Caco-2 (cell line): Measurements from ENCODE around the gene NOVA2. TPM values are rescaled to one million over a fixed set of nuclear protein-coding genes. Genes with fewer than 3 reads are reported as not detected.

Experiments
- Bru-seq: library from RNA; stranded (reverse); fragments of 400-500 nt; gene quantifications from one replicate; lab custom pipeline; 2021; lab: Mats Ljungman, UMichigan
- BruChase-seq, 2 experiments: library from RNA; stranded (reverse); fragments of 400-500 nt; gene quantifications; one replicate each; lab custom pipeline; 2021; lab: Mats Ljungman, UMichigan
- BruUV-seq: library from RNA; stranded (reverse); fragments of 400-500 nt; replicated peaks from 2 replicates; lab custom pipeline; 2021; lab: Mats Ljungman, UMichigan
- CTCF ChIA-PET: fragments of 300-600 bp; sonication (Branson Sonifier 250); formaldehyde crosslinking; loops from one replicate; lab custom pipeline; 2022; ENCODE audit warnings: antibody characterized with exemption; lab: Charles Lee
- POLR2A ChIA-PET: fragments of 300-600 bp; sonication (Branson Sonifier 250); formaldehyde crosslinking; loops from one replicate; lab custom pipeline; 2022; ENCODE audit warnings: antibody characterized with exemption; lab: Charles Lee
- DNase-seq, 2 experiments: peaks; one replicate each; pipeline versions ENCODE4 v3.0.0 to v3.0.0-alpha.2; 2020 to 2022
- H3K27me3 ChIP-seq: replicated peaks from 2 replicates; pipeline ENCODE4 v1.6.0; 2011; ENCODE audit warnings: low read length; ENCODE audit not compliant: control insufficient read depth, insufficient read depth
- H3K36me3 ChIP-seq: 2 replicates; pipeline ENCODE4 v1.5.1; 2011; ENCODE audit warnings: low read length; ENCODE audit not compliant: control insufficient read depth, insufficient read depth
- H3K4me1 ChIP-seq: fragments of 250-450 bp; sonication (Bioruptor Pico); 2 replicates; pipeline ENCODE4 v1.5.1; 2020; ENCODE audit warnings: mild to moderate bottlenecking
- H3K4me3 ChIP-seq: 2 replicates; pipeline ENCODE4 v1.5.1; 2011; ENCODE audit warnings: low read depth, mild to moderate bottlenecking, control low read depth, low read length
- H3K9me3 ChIP-seq: fragments of 250-450 bp; sonication (Bioruptor Pico); 2 replicates; pipeline ENCODE4 v1.5.1; 2020; ENCODE audit warnings: mild to moderate bottlenecking, moderate library complexity
- H3K27ac Mint-ChIP-seq: one replicate; pipeline ENCODE4 v1.8.0; 2022; ENCODE audit warnings: mixed read lengths; ENCODE audit not compliant: unreplicated experiment
- H3K27me3 Mint-ChIP-seq: one replicate; pipeline ENCODE4 v1.8.0; 2022; ENCODE audit warnings: mixed read lengths; ENCODE audit not compliant: insufficient read depth, unreplicated experiment
- H3K36me3 Mint-ChIP-seq: one replicate; pipeline ENCODE4 v1.8.0; 2022; ENCODE audit warnings: mild to moderate bottlenecking, mixed read lengths; ENCODE audit not compliant: insufficient read depth, unreplicated experiment
- H3K4me1 Mint-ChIP-seq: one replicate; pipeline ENCODE4 v1.8.0; 2022; ENCODE audit warnings: low read depth, mixed read lengths; ENCODE audit not compliant: unreplicated experiment
- H3K4me3 Mint-ChIP-seq: one replicate; pipeline ENCODE4 v1.8.0; 2022; ENCODE audit warnings: mild to moderate bottlenecking, moderate library complexity, mixed read lengths; ENCODE audit not compliant: unreplicated experiment
- H3K9me3 Mint-ChIP-seq: one replicate; pipeline ENCODE4 v1.8.0; 2022; ENCODE audit warnings: mixed read lengths; ENCODE audit not compliant: unreplicated experiment
- CTCF ChIP-seq, 2 experiments: fragments of 200-600 bp in 1 of 2; IDR thresholded peaks; 1 replicate in 1 of 2; 2 replicates in 1 of 2; pipeline versions ENCODE4 v1.5.1 to v1.8.0; 2011 to 2022; ENCODE audit warnings: antibody characterized with exemption in 1 of 2, control low read depth in 1 of 2, inconsistent platforms in 1 of 2, low read depth in 1 of 2, low read length in 1 of 2, mild to moderate bottlenecking in 1 of 2, moderate library complexity in 1 of 2; ENCODE audit not compliant: insufficient read depth in 1 of 2, severe bottlenecking in 1 of 2, unreplicated experiment in 1 of 2
- intact Hi-C: fragments of 100-400 bp; cut with micrococcal nuclease; formaldehyde crosslinking; loops from one replicate; pipeline ENCODE4 v1.10.0; 2022; ENCODE audit not compliant: unreplicated experiment
- long read RNA-seq: library from polyadenylated mRNA; stranded (forward); transcript quantifications from one replicate; pipeline ENCODE4 v2.0.0, GENCODE V29; 2022
- total RNA-seq: library from RNA; stranded (reverse); gene quantifications from 2 replicates; pipeline ENCODE4 v1.2.3, GENCODE V29; 2022

Gene NOVA2, protein sequence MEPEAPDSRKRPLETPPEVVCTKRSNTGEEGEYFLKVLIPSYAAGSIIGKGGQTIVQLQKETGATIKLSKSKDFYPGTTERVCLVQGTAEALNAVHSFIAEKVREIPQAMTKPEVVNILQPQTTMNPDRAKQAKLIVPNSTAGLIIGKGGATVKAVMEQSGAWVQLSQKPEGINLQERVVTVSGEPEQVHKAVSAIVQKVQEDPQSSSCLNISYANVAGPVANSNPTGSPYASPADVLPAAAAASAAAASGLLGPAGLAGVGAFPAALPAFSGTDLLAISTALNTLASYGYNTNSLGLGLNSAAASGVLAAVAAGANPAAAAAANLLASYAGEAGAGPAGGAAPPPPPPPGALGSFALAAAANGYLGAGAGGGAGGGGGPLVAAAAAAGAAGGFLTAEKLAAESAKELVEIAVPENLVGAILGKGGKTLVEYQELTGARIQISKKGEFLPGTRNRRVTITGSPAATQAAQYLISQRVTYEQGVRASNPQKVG
- total RNA-seq (0.05 TPM in 1 of 2 replicates, not detected in the other), Bru-seq, nascent RNA (percentile 3 among the genes with signal in this experiment), BruChase-seq, experiment 1, labeled RNA remaining after a 2-hour chase (percentile 2 among the genes with signal in this experiment), BruChase-seq, experiment 2, labeled RNA remaining after a 6-hour chase (percentile 11 among the genes with signal in this experiment)
- long read RNA-seq, result 0 reads

DNA sequence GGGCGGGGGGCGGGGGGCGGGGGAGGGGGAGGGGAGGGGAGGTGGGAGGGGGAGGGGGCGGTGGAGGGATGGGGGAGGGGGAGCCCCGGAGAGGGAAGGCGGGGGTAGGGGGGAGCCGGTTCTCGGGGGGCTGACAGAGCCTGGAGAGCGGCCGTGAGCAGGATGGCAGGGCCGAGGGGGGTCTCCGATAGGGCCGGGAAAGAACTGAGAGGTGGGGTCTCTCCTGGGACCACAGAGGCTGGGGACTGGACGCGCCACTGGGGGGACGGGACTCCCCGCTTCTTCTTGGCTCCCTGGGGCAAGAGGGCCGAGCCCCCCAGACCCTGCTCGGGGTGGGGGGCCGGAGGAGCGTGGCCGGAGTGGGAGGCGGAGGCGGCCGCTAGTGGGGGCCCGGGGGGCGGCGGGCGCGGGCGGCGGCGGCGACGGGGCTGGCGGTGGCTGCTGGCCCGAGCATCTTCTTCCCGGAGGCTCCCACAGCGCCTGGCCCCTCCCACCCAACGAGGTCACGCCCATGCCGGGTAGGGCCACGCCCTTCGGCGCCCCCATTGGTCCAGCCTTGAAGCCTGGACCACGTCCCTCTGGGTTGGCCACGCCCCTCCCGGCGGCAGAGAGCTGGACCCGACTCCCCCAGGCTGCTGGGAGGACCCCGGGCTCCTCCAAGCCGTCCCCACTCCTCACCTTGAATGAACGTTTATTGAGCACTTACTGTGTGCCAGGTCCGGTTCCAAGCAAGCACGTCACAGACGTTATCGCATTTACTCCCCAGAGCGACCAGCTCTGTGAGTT lies at the start of gene NOVA2:
Gene NOVA2 (minus strand): TSS at position 313 of the 786 bp plus-strand sequence. CDS start 514 bp downstream, outside the sequence.
- Mint-ChIP-seq H3K9me3 (no peaks in the 10 kb centered on the region), H3K27me3 (peaks cover 34% of the 10 kb centered on the region), H3K27ac (no peak within 1 kb of the TSS), H3K4me3 (peak within 1 kb of the TSS; percentile 43), H3K4me1 (peaks cover 7% of the 10 kb centered on the region), H3K36me3 (no peaks in the 10 kb centered on the region)
- ChIA-PET POLR2A (no interaction called here), CTCF (interaction anchor here (1.2 kb wide), 1 partner anchor 21 kb away, joined by 4 read pairs; the partner anchor contains the start of gene CCDC61)
- Histone ChIP-seq H3K9me3 (no peaks in the 10 kb centered on the region), H3K4me3 (peak within 1 kb of the TSS; percentile 21), H3K36me3 (no peaks in the 10 kb centered on the region), H3K27me3 (no peaks in the 10 kb centered on the region), H3K4me1 (peaks cover 4% of the 10 kb centered on the region; the same call in 1 of the 2 replicates)
- BruUV-seq, result no TSS peak
- TF ChIP-seq CTCF (IDR thresholded peaks at IDR 0.05; ENCODE audit: insufficient read depth in 1 of 2, low read depth in 1 of 2, low read length in 1 of 2, severe bottlenecking in 1 of 2, unreplicated experiment in 1 of 2), result no peak
- DNase-seq, result peak; percentile 68 to 75
- intact Hi-C loops, result no loop called here

- intact Hi-C loops, result no loop called here
- no peak for DNase-seq
- Histone ChIP-seq H3K9me3 (no peaks in the 10 kb centered on the region), H3K4me3 (no peak overlapping the region), H3K4me1 (peaks cover 5% of the 10 kb centered on the region; the same call in 1 of the 2 replicates), H3K27me3 (no peaks in the 10 kb centered on the region), H3K36me3 (no peaks in the 10 kb centered on the region)
- TF ChIP-seq CTCF (IDR thresholded peaks at IDR 0.05; ENCODE audit: insufficient read depth in 1 of 2, low read depth in 1 of 2, low read length in 1 of 2, severe bottlenecking in 1 of 2, unreplicated experiment in 1 of 2), result no peak
- Mint-ChIP-seq H3K27me3 (no peaks in the 10 kb centered on the region), H3K27ac (no peak overlapping the region), H3K36me3 (no peaks in the 10 kb centered on the region), H3K4me1 (peaks cover 6% of the 10 kb centered on the region), H3K9me3 (peaks cover 12% of the 10 kb centered on the region), H3K4me3 (no peak overlapping the region)
- POLR2A ChIA-PET, result no interaction called here
- CTCF ChIA-PET, result interaction anchor here (2.4 kb wide), 1 partner anchor 54 kb away, joined by 10 read pairs; no protein-coding TSS in a partner anchor
- BruUV-seq, result no TSS peak
Measured at GRCh38 chr19:46023311-46023779, 49.7 kb upstream of the NOVA2 start.
